HG02678 (cell line): ENCODE results near the gene SMAD9.
A peak's percentile ranks its signal among the peaks of the same experiment; 100 is the strongest.

Experiments
- ATAC-seq: cut with Tn5 transposase; IDR thresholded peaks from one replicate; pipeline ENCODE4 v1.9.1; 2021; ENCODE audit warnings: mild to moderate bottlenecking, moderate library complexity; ENCODE audit not compliant: unreplicated experiment

SMAD9 gene

DNA sequence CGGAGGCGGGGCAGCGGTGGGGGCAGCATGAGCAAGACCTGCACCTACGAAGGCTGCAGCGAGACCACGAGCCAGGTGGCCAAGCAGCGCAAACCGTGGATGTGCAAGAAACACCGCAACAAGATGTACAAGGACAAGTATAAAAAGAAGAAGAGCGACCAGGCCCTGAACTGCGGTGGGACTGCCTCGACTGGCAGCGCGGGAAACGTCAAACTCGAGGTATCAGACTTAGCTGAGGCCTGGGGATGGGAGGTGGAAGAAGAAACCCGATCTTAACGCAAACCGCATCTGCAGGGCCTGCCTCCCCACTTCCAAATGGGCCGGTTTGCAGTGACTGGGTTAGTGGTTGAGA lies 100.3 kb downstream of the SMAD9 start:
- ATAC-seq, result peak; percentile 9

DNA sequence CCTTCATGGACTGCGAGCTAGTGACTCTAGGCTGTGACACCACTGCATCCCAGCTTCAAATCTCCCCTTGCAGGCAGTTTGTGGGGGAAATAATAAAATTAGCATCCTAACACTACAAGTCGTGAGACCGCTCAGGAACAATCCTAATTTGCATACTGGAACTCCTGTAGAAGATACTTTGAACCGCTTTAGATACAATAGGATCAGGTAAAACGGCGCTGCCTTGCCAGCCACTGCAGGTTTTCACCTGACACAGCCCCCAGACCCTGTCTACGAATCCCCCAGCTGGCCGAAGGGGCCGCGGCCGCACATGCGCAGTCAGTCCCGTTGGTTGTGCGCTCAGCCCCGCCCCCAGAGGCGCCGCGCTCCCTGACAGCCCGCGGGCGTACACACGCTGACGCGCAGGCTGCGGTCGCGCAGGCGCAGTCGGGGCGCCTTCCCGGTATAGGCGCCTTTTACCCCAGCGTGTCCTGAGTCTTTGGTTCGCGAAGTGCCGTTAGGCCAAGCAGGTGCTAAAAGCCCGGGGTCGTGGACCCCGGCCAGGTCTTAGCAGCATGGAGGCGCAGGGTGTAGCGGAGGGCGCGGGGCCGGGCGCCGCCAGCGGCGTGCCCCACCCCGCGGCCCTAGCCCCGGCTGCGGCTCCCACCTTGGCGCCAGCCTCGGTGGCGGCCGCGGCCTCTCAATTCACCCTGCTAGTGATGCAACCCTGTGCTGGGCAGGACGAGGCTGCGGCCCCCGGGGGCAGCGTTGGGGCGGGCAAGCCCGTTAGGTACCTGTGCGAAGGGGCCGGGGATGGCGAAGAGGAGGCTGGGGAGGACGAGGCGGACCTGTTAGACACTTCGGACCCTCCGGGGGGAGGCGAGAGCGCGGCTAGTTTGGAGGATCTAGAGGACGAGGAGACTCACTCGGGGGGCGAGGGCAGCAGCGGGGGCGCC lies 101.0 kb downstream of the SMAD9 start, which contains the start of gene RFXAP:
Gene RFXAP (plus strand): TSS at position 419 of the 935 bp plus-strand sequence. CDS start 136 bp downstream, at position 555.
- peak; percentile 89 for ATAC-seq

DNA sequence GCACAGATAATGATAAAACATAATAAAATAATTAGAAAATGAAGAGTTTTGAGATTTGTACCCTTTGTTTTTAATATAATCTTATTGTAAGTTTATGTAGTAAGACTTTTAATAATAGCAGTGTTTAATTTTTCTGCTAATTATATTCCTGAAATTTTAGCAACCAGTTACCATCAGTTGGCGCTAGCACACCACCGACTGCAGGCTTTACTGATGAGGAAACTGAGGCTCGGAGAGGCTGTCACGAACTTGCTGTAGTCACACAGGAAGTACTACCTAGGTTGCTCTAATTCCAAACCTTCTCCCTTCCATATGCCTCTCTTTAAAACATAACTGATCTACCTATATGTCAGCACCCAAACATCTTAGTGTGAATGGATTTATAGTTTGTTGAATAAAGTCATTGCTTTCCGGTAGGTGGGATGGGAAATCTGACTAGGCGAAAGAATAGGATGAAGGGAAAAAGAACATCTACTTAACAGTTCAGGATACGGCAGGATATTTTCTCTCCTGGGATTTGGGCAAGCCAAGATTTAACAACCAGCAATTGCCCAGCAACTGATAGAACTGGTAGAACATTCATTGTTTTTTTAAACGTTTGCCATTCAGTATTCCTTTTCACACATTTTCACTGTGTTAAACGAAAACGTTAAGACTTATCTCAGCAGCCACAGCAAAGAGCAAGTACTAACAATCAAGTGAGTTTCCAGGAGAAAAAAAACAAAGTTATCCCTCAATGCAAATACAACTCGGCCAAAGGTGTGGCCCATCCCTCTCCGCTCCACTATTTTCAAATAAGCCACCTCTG lies 101.8 kb downstream of the SMAD9 start:
- no peak for ATAC-seq

DNA sequence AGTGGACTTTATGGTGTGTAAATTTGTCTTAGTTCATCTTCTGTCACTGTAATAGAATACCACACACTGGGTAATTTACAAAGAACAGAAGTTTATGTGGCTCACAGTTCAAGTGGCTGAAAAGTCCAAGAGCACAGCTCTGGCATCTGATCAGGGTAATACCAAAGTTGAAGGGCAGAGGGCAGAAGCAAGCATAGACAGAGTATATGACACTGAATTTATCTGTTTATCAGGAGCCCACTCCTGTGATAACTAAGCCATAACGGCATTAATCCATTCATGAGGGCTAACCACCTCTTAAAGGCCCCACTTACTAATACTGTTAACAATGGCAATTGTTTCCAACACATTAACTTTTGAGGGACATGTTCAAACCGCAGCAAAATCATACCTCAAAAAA lies 105.0 kb downstream of the SMAD9 start:
- ATAC-seq, result no peak

DNA sequence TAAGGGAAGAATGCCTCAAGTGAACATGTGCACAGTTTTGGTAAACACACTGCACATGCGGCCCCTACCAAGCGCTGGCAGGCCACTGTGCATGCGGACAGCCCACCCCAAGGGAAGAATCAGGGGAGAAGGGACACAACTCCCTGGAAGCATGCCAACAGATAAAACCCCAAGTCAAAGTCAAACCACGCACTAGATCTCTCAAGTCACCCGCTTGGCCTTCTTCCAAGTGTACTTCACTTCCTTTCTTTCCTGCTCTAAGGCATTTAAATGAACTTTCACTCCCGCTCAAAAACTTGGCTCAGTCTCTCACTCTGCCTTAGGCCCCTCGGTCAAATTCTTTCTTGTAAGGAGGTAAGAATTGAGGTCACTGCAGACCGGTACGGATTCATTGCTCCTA lies 105.6 kb downstream of the SMAD9 start:
- ATAC-seq, result no peak

DNA sequence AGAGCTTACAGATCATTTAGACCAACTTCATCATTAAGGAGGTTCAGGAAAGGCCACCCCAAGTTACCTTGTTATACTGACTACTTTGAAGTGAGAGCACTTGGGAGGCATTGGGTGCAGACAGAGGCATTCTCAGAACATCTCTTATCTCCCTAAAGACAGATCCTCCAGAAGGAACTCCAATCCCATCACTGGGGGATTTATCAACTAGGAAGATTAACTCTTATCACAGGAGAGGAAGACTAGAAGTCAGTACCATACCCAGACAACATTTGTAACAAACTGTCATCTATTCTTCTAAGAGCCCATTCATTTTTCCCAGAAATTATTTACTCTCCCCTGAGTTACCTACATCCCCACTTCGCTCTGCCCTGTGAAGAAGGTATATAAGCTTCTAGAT lies 106.8 kb downstream of the SMAD9 start:
- ATAC-seq, result no peak

DNA sequence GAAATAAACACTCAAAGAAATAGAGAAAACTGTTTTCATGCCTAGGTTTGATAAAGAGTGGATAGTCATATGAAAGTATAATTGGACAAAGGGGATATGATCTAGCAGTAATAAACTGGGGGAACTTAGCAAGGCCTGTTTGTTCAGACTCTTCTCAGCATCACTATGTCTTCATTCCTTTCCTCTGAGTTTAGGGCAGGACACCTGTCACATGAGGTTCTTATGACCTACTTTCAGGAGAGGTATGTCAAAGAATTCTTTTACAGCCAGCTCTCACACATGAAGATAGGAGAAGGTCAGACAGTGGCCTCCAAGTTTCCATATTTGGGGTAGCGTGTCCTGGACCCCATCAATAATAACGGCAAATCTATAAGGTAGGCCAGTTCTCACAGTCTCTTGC lies 112.4 kb downstream of the SMAD9 start:
- no peak for ATAC-seq

DNA sequence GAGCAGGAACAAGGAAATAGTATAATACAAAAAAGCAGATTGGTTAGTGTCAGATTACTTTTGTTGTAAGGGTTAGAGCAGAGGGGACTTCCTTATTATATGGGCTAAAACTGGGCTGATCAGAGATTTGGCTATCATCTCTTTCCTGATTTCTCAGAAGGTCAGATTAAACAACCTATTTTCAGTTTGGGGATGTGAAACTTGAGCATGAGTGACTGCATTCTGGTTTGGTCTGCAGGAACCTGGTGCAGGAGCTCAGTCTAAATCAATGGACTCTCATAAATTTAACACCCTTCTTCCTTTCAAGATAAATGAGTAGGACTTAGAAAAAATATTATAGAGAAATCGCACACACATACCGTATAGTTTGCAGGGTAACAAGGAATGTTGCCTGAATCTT lies 113.9 kb downstream of the SMAD9 start:
- no peak for ATAC-seq

DNA sequence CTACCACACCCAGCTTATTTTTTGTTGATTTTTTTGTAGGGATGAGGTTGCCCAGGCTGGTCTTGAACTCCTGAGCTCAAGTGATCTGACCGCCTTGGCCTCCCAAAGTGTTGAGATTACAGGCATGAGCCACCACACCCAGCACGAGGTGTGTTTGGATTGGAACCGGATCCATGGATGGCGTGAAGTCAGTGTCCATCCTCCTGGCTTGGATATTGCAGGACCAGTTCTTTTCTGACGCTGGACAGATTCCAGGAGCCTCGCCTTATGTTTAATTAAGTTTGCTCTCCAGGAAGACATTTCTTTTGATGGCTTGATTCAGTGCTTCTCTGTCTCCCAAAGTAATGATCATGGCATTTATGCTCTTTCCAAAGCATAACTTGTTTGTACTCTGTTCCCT lies 115.5 kb downstream of the SMAD9 start:
- ATAC-seq, result no peak

DNA sequence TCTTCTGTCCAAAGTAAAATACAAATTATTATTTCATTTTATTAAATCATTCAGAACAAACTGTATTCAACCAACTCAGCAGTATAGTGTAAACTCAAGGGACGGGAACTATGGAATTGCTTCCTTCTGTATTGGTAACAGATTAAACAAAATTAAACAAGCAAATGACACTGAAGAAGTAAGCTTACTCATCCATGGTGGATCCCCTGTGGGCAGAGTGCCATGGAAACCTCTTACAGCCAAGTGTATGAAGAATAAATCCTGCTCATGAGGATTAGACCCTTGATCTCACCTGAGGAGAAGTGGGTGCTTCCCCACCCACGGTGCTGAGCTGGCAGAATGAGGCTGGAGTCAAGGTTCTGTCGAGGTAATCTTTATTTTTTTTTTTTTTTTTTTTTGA lies 119.0 kb downstream of the SMAD9 start:
- ATAC-seq, result no peak

DNA sequence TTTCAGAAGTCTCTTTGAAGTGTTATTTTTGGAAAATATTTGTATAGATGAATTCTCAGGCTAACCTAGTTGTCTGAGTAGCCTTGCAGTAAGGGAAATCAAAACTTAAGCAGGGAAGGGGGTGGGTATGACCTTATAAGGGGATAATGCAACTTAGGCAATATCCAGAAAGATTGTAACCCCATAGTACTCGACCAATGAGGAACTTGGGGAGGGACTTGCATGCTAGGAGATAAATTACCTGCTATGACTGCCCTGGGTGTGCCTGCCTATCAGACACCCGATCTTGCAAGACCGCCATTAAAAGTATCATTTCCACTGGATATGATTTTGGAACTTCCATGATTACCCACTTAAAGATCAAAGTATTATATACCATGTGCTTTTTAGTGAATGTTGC lies 124.0 kb downstream of the SMAD9 start:
- no peak for ATAC-seq

DNA sequence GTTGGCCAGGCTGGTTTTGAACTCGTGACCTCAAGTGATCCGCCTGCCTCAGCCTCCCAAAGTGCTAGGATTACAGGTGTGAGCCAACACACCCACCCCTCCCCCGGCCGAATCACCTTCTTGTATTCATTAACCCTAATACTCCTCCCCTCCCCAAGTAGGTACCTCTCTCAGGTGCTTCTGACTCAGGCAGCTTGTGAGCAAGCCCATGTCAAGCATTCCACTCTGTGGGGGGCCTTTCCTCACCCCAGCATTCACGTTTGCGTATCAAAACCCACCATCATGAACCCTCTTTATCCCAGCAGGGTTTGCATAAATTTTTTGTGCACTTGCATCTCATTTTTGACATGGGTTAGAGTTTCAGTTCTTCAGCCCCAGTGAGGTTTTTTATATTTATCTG lies 124.6 kb downstream of the SMAD9 start:
- ATAC-seq, result no peak
